Erythroblast (primary cell): Measurements from ENCODE around the gene YPEL2.

ENCODE experiments used
- GATA1 ChIP-seq: IDR thresholded peaks from 2 replicates; pipeline ENCODE4 v1.6.1; 2011; ENCODE audit warnings: low read depth, mild to moderate bottlenecking, control low read depth, low read length, moderate library complexity
- POLR2A ChIP-seq: IDR thresholded peaks from 2 replicates; pipeline ENCODE4 v1.6.1; 2011; ENCODE audit warnings: mild to moderate bottlenecking, low read length

DNA sequence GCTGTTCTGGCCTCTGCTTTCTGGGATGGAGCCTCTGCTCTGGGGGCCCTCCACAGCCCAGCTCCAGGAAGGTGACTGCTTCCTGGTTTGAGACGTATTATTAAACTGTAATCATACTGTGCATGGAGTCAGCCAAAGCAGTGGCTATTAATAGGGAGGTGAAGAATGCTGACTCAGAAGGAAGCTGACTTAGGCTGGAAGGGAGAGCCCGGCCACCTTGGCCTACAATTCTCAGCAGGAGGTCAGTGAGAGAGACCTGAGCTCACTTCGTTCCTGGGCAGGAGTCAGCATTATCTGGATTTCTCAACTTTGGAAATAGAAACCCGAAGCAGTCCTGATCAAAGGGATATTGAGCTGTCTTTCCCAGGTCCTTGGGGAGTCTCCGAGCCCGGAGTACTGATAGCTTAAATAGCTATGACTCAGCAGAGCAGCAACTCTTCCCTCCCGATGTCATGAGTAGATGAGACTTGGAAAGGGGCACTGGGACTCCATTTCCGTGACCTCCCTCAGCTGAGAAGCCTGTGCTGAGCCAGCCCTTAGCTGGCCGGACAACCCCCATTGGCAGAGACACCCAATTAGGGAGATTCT is 91.8 kb downstream of the YPEL2 start:
- no peak for TF ChIP-seq POLR2A
- no peak for TF ChIP-seq GATA1
